PFSK-1 (cell line): Measurements from ENCODE around the gene SPTBN1.

Experiments used
- FOXP2 ChIP-seq: optimal IDR thresholded peaks from 2 replicates; pipeline ENCODE3; 2011; ENCODE audit warnings: borderline replicate concordance, control low read depth, inconsistent platforms; ENCODE audit not compliant: insufficient read depth; ENCODE audit errors: extremely low read length, extremely low read depth
- POLR2AphosphoS5 ChIP-seq: IDR thresholded peaks from 2 replicates; pipeline ENCODE4 v1.6.1; 2012; ENCODE audit warnings: low read depth, mild to moderate bottlenecking, control low read depth, low read length, moderate library complexity
- REST ChIP-seq, 2 experiments: IDR thresholded peaks; 2 replicates each; pipeline versions ENCODE4 v1.6.1 to v1.8.0; 2011 to 2012; ENCODE audit warnings: low read depth in 2 of 2, low read length in 2 of 2, control low read depth in 1 of 2, inconsistent platforms in 1 of 2, mild to moderate bottlenecking in 1 of 2, moderate library complexity in 1 of 2; ENCODE audit not compliant: insufficient read depth in 1 of 2
- SIN3A ChIP-seq: IDR thresholded peaks from 2 replicates; pipeline ENCODE4 v1.6.1; 2012; ENCODE audit warnings: mild to moderate bottlenecking, low read length, moderate library complexity, borderline replicate concordance; ENCODE audit not compliant: insufficient read depth
- TAF1 ChIP-seq: IDR thresholded peaks from 2 replicates; pipeline ENCODE4 v1.6.1; 2012; ENCODE audit warnings: low read length, control low read depth, borderline replicate concordance; ENCODE audit not compliant: insufficient read depth

Gene SPTBN1

GRCh38 chr2:54549430-54549829, 93.3 kb downstream of the SPTBN1 start:
- TF ChIP-seq REST (IDR thresholded peaks at IDR 0.05; ENCODE audit: insufficient read depth in 1 of 2, low read depth in 2 of 2, low read length in 2 of 2) (no peak), FOXP2 (no peak), POLR2AphosphoS5 (no peak), TAF1 (no peak), SIN3A (no peak)

- no peak for TF ChIP-seq POLR2AphosphoS5
- no peak for TF ChIP-seq REST (IDR thresholded peaks at IDR 0.05; ENCODE audit: insufficient read depth in 1 of 2, low read depth in 2 of 2, low read length in 2 of 2)
- TF ChIP-seq SIN3A = no peak
- no peak for TF ChIP-seq TAF1
- no peak for TF ChIP-seq FOXP2
Observed at GRCh38 chr2:54549917-54550518, 93.9 kb downstream of the SPTBN1 start.

GRCh38 chr2:54550547-54550946, 94.4 kb downstream of the SPTBN1 start:
- no peak for TF ChIP-seq REST (IDR thresholded peaks at IDR 0.05; ENCODE audit: insufficient read depth in 1 of 2, low read depth in 2 of 2, low read length in 2 of 2)
- TF ChIP-seq FOXP2 = no peak
- no peak for TF ChIP-seq TAF1
- no peak for TF ChIP-seq POLR2AphosphoS5
- TF ChIP-seq SIN3A = no peak

GRCh38 chr2:54551123-54551756, 95.1 kb downstream of the SPTBN1 start:
- no peak for TF ChIP-seq REST (IDR thresholded peaks at IDR 0.05; ENCODE audit: insufficient read depth in 1 of 2, low read depth in 2 of 2, low read length in 2 of 2)

- TF ChIP-seq SIN3A (no peak), FOXP2 (no peak), TAF1 (no peak), POLR2AphosphoS5 (no peak), REST (IDR thresholded peaks at IDR 0.05; ENCODE audit: insufficient read depth in 1 of 2, low read depth in 2 of 2, low read length in 2 of 2) (no peak)
Observed at GRCh38 chr2:54553075-54553474, 96.9 kb downstream of the SPTBN1 start.
